ENCODE measurements around the gene ARHGAP24. TPM values are rescaled to one million over a fixed set of nuclear protein-coding genes. Genes with fewer than 3 reads are reported as not detected.

ARHGAP24 gene
- total and polyA plus RNA-seq, 2 donors (not counting 3 experiments of a cell fraction or from before 2014, with no cell fraction given) = 52.1 to 79.4 TPM

DNA sequence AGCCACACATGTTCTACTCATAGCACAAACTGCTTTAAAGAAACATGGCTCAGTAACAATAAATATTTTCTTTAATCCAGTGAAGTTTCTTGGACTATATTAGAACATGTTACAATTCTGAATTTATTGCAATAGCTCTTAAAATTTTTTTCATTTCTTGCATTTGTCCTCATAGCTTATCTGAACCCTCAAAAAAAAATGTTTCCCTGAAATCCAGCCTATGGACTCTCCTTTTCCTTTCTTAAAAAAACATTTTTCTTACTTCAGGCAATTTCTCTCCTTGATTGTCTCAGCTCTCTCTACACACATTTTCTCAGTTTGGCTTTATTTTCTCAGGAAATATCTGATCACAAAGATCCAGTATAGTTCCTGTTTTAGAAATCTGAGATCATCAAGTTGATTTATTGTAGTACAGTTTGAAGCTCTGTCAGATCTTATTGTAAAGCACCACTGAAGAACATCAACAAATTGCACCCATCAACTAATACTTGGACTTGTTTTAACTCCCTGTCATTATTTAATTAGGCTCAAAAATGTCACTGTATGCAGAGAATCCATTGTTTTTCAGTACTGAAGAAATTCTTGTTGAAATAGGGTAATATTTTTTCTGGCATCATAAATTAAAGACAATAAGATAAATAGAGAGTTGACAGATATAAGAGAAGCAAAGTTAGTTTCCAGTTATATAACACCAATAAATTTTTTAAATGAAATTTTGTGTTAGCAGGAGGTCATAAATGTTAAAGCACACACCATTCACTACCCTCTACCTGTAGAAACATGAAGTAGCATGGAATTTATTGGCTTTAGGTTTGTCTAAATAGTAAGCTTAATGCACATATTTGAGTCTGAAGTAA is 317.7 kb downstream of the ARHGAP24 start:
- dilution Hi-C loops (cut with MboI; ENCODE audit: extremely low pct_ligation_motif_present, low sequenced_read_pairs) (no loop called here), intact Hi-C loops (cut with micrococcal nuclease) (loop anchor here (1.0 kb wide), 2 partner anchors 9 to 30 kb away; no protein-coding TSS in a partner anchor)
- Histone ChIP-seq H3K27ac (ENCODE audit: insufficient read depth, low read depth, low read length) (peak overlapping the region; percentile 62), H3K9me3 (replicated peaks; ENCODE audit: control insufficient read depth, insufficient read depth, low read length) (no peaks in the 10 kb centered on the region), H3K79me2 (ENCODE audit: control insufficient read depth, insufficient read depth, low read length) (peaks cover 97% of the 10 kb centered on the region), H3K9me1 (replicated peaks; ENCODE audit: control insufficient read depth, extremely low read depth, insufficient read depth, low read length) (no peaks in the 10 kb centered on the region), H3K4me3 (replicated peaks in 1 of 3; ENCODE audit: insufficient read depth in 1 of 3, low read depth in 1 of 3, low read length in 3 of 3) (peak overlapping the region in 1 of 3 experiments; percentile 5), H3K4me2 (ENCODE audit: insufficient read depth, low read length) (peak overlapping the region; percentile 91), H3K27me3 (ENCODE audit: control insufficient read depth in 2 of 2, insufficient read depth in 2 of 2, low read length in 2 of 2) (no peaks in the 10 kb centered on the region), H3K9ac (replicated peaks; ENCODE audit: extremely low read depth, insufficient read depth, low read length) (peak overlapping the region; percentile 12), H3K36me3 (ENCODE audit: control insufficient read depth in 2 of 2, extremely low read depth in 1 of 2, insufficient read depth in 2 of 2, low read length in 2 of 2) (no peaks in the 10 kb centered on the region), H4K20me1 (replicated peaks; ENCODE audit: control insufficient read depth, extremely low read depth, insufficient read depth, low read length) (no peaks in the 10 kb centered on the region), H3K4me1 (ENCODE audit: control insufficient read depth, extremely low read depth, insufficient read depth, low read length) (peaks cover 81% of the 10 kb centered on the region), H2AFZ (ENCODE audit: low read depth, low read length) (no peak overlapping the region)
- FAIRE-seq = no peak
- ChIA-PET CTCF (interaction anchor here (0.8 to 2.3 kb wide), 14 partner anchors 10 to 251 kb away, joined by 3 to 19 read pairs (median 4); no protein-coding TSS in a partner anchor), POLR2A (interaction anchor here (0.9 to 1.2 kb wide), 2 partner anchors 9 to 13 kb away, joined by 3 to 8 read pairs; no protein-coding TSS in a partner anchor)
- DNase-seq (ENCODE audit: low read depth, low spot score) = peak; percentile 88
- TSS peak; percentile 6 for BruUV-seq (replicated peaks)
- no peak for TF ChIP-seq POLR2AphosphoS5 (IDR thresholded peaks at IDR 0.05; ENCODE audit: insufficient read depth, low read depth, low read length)
- TF ChIP-seq JUN (IDR thresholded peaks at IDR 0.05; ENCODE audit: borderline replicate concordance, insufficient read depth, insufficient read length, low read depth) = peak; percentile 47

DNA sequence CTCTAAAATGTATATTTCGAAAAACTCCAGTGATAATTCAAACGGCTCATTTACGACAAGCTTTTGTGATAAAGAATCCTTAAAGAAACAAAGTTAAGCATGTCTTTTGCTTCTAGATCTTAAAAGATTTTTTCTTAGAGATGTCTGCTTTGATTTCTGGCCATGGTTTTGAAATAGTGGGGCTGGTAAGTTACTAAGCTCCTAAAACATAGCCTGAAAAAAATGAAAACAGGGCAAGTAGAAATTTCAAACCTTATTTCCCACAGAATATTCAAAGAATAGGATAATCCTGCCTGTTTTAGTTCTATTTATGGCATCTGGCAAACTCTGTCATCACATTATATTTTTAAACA is 318.3 kb downstream of the ARHGAP24 start:
- ChIA-PET CTCF (interaction anchor here (0.9 to 2.3 kb wide), 7 partner anchors 10 to 251 kb away, joined by 3 to 19 read pairs (median 3); no protein-coding TSS in a partner anchor), POLR2A (interaction anchor here (0.9 kb wide), 1 partner anchor 10 kb away, joined by 3 read pairs; no protein-coding TSS in a partner anchor)
- TSS peak; percentile 41 for BruUV-seq (replicated peaks)
- H3K9me1 ChIP-seq (replicated peaks; ENCODE audit: control insufficient read depth, extremely low read depth, insufficient read depth, low read length) = no peaks in the 10 kb centered on the region
- H3K9ac ChIP-seq (replicated peaks; ENCODE audit: extremely low read depth, insufficient read depth, low read length) = peak overlapping the region; percentile 12
- H3K4me1 ChIP-seq (ENCODE audit: control insufficient read depth, extremely low read depth, insufficient read depth, low read length) = peaks cover 76% of the 10 kb centered on the region
- no peak for DNase-seq (ENCODE audit: low read depth, low spot score)
- peaks cover 97% of the 10 kb centered on the region for H3K79me2 ChIP-seq (ENCODE audit: control insufficient read depth, insufficient read depth, low read length)
- dilution Hi-C loops (cut with MboI; ENCODE audit: extremely low pct_ligation_motif_present, low sequenced_read_pairs) (no loop called here), intact Hi-C loops (cut with micrococcal nuclease) (no loop called here)
- no peaks in the 10 kb centered on the region for H3K36me3 ChIP-seq (ENCODE audit: control insufficient read depth in 2 of 2, extremely low read depth in 1 of 2, insufficient read depth in 2 of 2, low read length in 2 of 2)
- peak overlapping the region; percentile 62 for H3K27ac ChIP-seq (ENCODE audit: insufficient read depth, low read depth, low read length)
- no peak for FAIRE-seq
- peak overlapping the region; percentile 91 for H3K4me2 ChIP-seq (ENCODE audit: insufficient read depth, low read length)
- H3K4me3 ChIP-seq (replicated peaks in 1 of 3; ENCODE audit: insufficient read depth in 1 of 3, low read depth in 1 of 3, low read length in 3 of 3) = peak overlapping the region in 1 of 3 experiments; percentile 5
- H2AFZ ChIP-seq (ENCODE audit: low read depth, low read length) = no peak overlapping the region
- no peaks in the 10 kb centered on the region for H3K27me3 ChIP-seq (ENCODE audit: control insufficient read depth in 2 of 2, insufficient read depth in 2 of 2, low read length in 2 of 2)
- no peaks in the 10 kb centered on the region for H3K9me3 ChIP-seq (replicated peaks; ENCODE audit: control insufficient read depth, insufficient read depth, low read length)
- no peaks in the 10 kb centered on the region for H4K20me1 ChIP-seq (replicated peaks; ENCODE audit: control insufficient read depth, extremely low read depth, insufficient read depth, low read length)
- TF ChIP-seq POLR2AphosphoS5 (IDR thresholded peaks at IDR 0.05; ENCODE audit: insufficient read depth, low read depth, low read length) (no peak), POLR2A (IDR thresholded peaks at IDR 0.05; ENCODE audit: low read depth, low read length) (no peak), EZH2 (IDR thresholded peaks at IDR 0.05; ENCODE audit: borderline replicate concordance, low read depth, low read length, severe bottlenecking) (no peak), GATA2 (IDR thresholded peaks at IDR 0.05; ENCODE audit: insufficient read depth, insufficient read length, low read depth, low read length) (no peak), MAX (IDR thresholded peaks at IDR 0.05; ENCODE audit: insufficient read depth, insufficient read length) (no peak), CTCF (IDR thresholded peaks at IDR 0.05; ENCODE audit: extremely low read depth in 1 of 2, insufficient read depth in 1 of 2, low read depth in 1 of 2, low read length in 2 of 2) (no peak), JUN (IDR thresholded peaks at IDR 0.05; ENCODE audit: borderline replicate concordance, insufficient read depth, insufficient read length, low read depth) (no peak), MYC (IDR thresholded peaks at IDR 0.05; ENCODE audit: low read depth, low read length) (no peak), FOS (IDR thresholded peaks at IDR 0.05; ENCODE audit: borderline replicate concordance, insufficient read depth, low read length) (no peak)

All from endothelial cell of umbilical vein (primary cell).